ENCODE data around the gene SLC16A13.
A peak's percentile ranks its signal among the peaks of the same experiment; 100 is the strongest.
"Not testable (repeated sequence)": the region's sequence is repeated elsewhere in the genome, so short reads cannot be mapped to it uniquely, and the experiment has no call there.

Gene SLC16A13, protein sequence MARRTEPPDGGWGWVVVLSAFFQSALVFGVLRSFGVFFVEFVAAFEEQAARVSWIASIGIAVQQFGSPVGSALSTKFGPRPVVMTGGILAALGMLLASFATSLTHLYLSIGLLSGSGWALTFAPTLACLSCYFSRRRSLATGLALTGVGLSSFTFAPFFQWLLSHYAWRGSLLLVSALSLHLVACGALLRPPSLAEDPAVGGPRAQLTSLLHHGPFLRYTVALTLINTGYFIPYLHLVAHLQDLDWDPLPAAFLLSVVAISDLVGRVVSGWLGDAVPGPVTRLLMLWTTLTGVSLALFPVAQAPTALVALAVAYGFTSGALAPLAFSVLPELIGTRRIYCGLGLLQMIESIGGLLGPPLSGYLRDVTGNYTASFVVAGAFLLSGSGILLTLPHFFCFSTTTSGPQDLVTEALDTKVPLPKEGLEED

DNA sequence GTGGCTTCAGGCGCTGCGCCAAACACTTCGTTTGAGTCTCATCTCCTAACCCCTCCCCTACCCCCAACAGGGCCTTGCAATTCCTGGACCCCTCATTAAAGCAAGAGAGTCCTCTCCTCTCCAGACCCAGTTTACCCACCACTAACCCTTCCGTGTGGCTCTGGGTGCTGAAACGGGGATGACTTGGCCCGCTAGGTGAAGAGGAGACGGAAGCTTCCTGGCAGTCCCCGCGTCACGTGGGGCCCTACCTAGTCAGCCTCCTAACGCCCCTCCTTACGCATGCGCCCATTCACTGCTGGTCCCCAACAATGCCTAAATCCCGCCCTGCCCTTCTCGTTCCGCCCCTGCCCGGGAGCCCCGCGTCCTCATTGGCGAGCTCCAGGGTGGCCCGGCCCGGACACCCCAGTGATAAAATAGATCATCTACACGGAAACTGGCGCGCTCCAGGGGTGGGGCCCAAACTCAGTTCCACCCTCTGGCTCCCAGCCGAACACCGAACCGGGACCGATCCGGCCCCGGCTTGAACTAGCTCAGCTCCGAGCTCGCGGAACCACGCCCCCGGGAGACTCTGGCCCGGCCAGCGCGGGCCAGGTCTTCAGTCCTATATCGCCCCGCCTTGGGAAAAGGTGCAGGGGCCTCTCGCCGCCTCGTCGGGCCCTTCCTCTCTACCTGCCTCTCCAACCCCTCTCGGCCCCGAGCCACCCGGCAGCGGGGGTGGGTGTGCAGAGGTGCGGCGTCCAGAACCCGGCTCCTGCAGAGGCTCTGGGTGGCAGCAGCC is at the start of gene SLC16A13:
Gene SLC16A13, plus strand, starts transcription at position 425 of the 778 bp plus-strand sequence. CDS start 368 bp downstream, outside the sequence.
- H3K9me3 ChIP-seq (ENCODE audit: control insufficient read depth, insufficient read depth, low read length), result no peaks in the 10 kb centered on the region
- H3K4me1 ChIP-seq (ENCODE audit: insufficient read depth, low read length), result peaks cover 7% of the 10 kb centered on the region; the same call in 1 of the 2 replicates
- peak within 1 kb of the TSS; percentile 71 for H3K9ac ChIP-seq (ENCODE audit: low read depth, low read length)
- no peaks in the 10 kb centered on the region for H3K36me3 ChIP-seq (ENCODE audit: insufficient read depth, low read length)

DNA sequence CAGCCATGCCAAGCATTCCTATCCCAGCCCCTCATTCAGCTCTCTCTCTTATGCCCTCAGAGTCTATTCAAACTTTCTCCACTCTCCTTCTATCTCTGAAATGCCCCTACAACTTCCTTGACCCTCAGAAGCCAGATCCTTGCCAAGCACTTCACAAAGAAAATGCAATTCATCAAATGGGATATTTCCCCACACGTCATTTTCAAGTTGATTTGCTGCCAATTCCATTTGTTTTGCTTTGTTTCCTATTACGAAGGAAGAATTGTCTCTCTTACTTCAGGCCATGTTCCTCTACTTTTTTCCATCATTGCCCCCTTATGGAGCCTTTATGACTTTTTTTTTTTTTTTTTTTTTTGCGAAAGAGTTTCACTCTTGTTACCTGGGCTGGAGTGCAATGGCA is 49.1 kb upstream of the SLC16A13 start:
- Histone ChIP-seq H3K9ac (ENCODE audit: low read depth, low read length) (no peak overlapping the region), H3K36me3 (ENCODE audit: insufficient read depth, low read length) (no peaks in the 10 kb centered on the region; the same call in 1 of the 2 replicates), H3K4me1 (ENCODE audit: insufficient read depth, low read length) (no peaks in the 10 kb centered on the region), H3K9me3 (ENCODE audit: control insufficient read depth, insufficient read depth, low read length) (no peaks in the 10 kb centered on the region)

DNA sequence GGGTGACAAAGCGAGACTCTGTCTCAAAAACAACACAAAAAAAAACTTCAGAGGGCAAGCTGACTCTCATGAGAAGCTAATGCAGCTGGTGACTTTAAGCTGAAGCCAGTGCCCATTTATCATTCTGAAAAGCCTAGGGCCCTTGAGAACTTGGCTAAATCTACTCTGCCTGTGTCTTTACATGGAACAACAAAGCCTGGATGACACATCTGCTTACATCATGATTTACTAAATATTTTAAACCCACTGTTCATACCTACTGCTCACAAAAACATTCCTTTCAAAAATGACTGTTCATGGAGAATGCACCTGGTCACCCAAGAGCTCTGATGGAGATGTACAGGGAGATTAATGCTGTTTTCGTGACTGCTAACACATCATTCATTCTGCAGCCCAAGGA is 46.0 kb upstream of the SLC16A13 start:
- no peaks in the 10 kb centered on the region for H3K36me3 ChIP-seq (ENCODE audit: insufficient read depth, low read length)
- H3K4me1 ChIP-seq (ENCODE audit: insufficient read depth, low read length), result no peaks in the 10 kb centered on the region
- no peak overlapping the region for H3K9ac ChIP-seq (ENCODE audit: low read depth, low read length)
- no peaks in the 10 kb centered on the region for H3K9me3 ChIP-seq (ENCODE audit: control insufficient read depth, insufficient read depth, low read length)

DNA sequence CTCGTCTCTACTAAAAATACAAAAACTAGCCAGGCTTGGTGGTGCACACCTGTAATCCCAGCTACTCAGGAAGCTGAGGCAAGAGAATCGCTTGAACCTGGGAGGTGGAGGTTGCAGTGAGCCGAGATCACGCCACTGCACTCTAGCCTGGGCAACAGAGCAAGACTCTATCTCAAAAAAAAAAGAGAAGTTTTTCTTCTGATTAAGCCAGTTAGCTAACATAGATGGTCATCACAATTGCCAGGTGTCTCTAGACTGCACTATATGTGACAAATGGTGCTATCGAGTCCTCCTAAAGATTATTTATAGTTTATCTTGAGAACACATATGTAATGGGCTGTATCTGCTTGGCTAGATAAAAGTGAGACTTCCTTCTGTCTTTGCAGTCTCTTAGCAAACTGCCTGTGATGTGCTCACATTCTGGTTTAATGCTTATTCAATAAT is 42.2 kb upstream of the SLC16A13 start:
- not testable (repeated sequence) for H3K4me1 ChIP-seq (ENCODE audit: insufficient read depth, low read length); H3K9me3 ChIP-seq (ENCODE audit: control insufficient read depth, insufficient read depth, low read length); H3K9ac ChIP-seq (ENCODE audit: low read depth, low read length); H3K36me3 ChIP-seq (ENCODE audit: insufficient read depth, low read length)

DNA sequence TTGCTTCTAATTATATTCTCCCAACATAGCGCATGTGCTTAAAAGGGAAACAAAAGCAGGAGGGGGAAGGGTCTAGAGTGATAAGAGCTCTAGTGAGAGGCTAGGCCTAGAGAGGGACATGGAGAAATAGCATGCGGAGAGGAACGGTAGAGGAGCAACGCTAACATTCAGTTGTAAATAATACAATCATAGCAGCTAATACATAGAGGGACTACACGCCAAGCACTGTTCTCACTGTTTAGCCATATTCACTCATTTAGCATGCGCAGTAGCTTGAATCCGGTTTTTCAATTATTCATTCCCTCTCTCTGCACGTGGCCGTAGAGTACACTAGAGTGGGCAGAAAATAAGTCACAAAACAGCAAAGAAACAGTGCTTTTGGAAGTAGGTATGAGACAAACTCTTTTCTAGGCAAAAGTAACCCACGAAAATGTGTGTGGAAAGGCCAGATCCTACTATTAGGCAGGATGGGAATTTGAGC is 41.7 kb upstream of the SLC16A13 start:
- Histone ChIP-seq H3K4me1 (ENCODE audit: insufficient read depth, low read length) (no peaks in the 10 kb centered on the region), H3K9ac (ENCODE audit: low read depth, low read length) (no peak overlapping the region), H3K36me3 (ENCODE audit: insufficient read depth, low read length) (no peaks in the 10 kb centered on the region), H3K9me3 (ENCODE audit: control insufficient read depth, insufficient read depth, low read length) (no peaks in the 10 kb centered on the region)

DNA sequence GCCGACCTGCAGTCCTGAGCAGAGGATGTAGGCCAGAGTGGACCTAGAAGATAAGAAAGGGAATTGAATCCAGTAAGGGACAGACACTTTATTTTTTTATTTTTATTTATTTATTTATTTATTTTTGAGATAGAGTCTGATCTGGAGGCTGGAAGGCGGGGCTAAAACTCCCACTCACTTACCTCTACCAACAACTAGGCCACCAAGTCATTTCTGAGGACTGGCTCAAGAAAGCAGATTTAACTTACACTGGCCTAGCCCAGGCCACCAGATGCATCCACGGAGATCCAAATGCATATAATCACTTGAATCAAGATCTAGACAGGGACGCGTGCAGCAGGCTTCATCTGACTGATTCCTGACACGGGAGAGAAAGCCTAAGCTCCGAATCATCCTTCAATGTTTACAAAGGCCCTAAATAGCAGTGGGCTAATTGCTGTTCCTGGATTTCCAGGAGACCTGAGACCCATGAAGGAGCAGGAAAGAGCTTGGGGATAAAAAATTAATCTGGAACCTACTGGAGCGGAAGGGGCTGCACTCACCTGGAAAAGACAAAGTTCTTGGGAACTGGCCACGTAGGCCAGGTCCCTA is 41.1 kb upstream of the SLC16A13 start:
- Histone ChIP-seq H3K36me3 (ENCODE audit: insufficient read depth, low read length) (no peaks in the 10 kb centered on the region), H3K4me1 (ENCODE audit: insufficient read depth, low read length) (no peaks in the 10 kb centered on the region), H3K9me3 (ENCODE audit: control insufficient read depth, insufficient read depth, low read length) (no peaks in the 10 kb centered on the region), H3K9ac (ENCODE audit: low read depth, low read length) (peak overlapping the region; percentile 58; the same call in 1 of the 2 replicates)

DNA sequence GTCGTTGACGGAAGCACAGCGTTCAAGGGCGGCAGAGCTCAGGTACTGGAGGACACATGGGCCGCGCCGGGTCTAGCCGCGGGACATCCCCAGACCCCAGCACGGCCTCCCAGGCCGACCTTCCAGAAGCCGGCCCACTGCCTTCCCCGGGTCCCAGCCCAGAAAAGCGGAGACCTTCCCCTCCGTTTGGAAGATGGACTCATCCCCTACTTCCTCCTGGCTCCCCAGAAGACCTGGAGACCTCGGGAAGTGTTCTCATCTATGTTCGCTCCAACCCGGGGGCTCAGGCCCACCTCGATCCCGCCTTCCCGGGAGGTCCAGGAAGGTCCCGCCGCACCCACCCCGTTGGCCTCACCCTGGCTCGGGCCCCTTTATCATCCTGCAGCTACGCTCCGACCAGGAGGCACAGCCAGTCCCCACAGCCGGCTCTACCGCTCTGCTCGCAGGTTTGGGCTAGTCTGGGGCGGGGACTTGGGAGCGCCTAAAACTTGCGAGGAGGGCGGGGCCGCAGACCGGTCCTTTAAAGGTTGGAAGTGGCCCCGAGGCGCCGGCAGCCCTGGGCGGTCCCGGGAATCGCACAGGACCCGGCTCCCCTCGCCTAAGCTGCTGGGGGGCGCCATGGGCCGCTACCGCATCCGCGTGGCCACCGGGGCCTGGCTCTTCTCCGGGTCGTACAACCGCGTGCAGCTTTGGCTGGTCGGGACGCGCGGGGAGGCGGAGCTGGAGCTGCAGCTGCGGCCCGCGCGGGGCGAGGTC is 40.1 kb upstream of the SLC16A13 start, which contains the start of gene ALOX12:
Gene ALOX12, plus strand, starts transcription at position 550 of the 756 bp plus-strand sequence. Its CDS starts 69 bp downstream, at position 619.
- Histone ChIP-seq H3K36me3 (ENCODE audit: insufficient read depth, low read length) (peaks cover 3% of the 10 kb centered on the region; the same call in 1 of the 2 replicates), H3K9ac (ENCODE audit: low read depth, low read length) (peak within 1 kb of the TSS; percentile 58; the same call in 1 of the 2 replicates), H3K4me1 (ENCODE audit: insufficient read depth, low read length) (no peaks in the 10 kb centered on the region), H3K9me3 (ENCODE audit: control insufficient read depth, insufficient read depth, low read length) (no peaks in the 10 kb centered on the region)

DNA sequence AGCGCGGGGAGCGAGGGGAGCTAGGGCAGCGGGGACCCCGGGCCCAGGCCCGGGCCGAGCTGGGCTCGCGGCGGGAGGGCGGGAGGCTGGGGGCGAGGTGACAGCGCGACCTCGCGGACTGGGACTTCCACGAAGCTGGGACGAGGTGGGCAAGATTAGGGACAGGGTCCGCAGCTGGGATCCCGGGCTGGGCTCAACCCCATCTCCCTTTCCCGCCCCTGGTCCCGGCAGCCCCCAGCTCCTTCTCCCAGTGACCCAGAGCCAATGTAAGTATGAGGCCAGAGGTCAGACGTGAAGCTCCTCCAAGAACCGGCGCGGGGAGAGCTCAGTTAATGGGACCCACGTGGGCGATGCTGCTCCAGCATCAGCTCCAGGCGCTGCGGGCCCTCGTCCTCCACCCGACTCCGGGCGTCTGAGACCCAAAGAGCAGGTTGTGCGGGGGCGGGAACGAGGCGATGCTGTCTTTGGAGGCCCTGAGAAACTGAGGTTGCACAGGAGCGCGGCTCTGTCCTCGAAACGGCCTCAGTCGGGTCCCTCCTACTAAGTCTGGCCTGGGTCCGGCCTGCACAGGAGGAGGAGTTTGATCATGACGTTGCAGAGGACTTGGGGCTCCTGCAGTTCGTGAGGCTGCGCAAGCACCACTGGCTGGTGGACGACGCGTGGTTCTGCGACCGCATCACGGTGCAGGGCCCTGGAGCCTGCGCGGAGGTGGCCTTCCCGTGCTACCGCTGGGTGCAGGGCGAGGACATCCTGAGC is 39.4 kb upstream of the SLC16A13 start:
- H3K9ac ChIP-seq (ENCODE audit: low read depth, low read length), result peak overlapping the region; percentile 58; the same call in 1 of the 2 replicates
- H3K36me3 ChIP-seq (ENCODE audit: insufficient read depth, low read length), result peaks cover 3% of the 10 kb centered on the region
- no peaks in the 10 kb centered on the region for H3K9me3 ChIP-seq (ENCODE audit: control insufficient read depth, insufficient read depth, low read length)
- no peaks in the 10 kb centered on the region for H3K4me1 ChIP-seq (ENCODE audit: insufficient read depth, low read length)

DNA sequence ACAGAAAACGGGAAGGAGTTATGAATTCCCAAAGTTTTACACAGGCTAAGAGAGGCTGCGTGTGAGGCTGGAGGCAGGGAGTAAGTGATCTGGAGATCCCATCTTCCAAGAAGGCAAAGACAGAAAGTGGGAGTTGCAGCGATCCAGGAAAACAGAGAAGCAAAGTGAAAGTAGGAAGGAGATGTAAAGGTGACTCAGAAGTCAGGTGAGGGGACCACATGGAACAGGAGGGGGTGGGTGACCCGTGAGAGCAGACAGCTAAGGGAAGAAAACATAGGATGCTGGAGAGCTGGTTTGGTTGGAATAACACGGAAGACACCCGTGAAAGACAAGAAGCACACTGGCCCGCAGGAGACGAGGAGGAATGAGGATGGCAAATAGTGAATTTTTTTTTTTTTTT is 38.6 kb upstream of the SLC16A13 start:
- Histone ChIP-seq H3K4me1 (ENCODE audit: insufficient read depth, low read length) (no peaks in the 10 kb centered on the region), H3K9me3 (ENCODE audit: control insufficient read depth, insufficient read depth, low read length) (no peaks in the 10 kb centered on the region), H3K9ac (ENCODE audit: low read depth, low read length) (no peak overlapping the region), H3K36me3 (ENCODE audit: insufficient read depth, low read length) (peaks cover 3% of the 10 kb centered on the region)

DNA sequence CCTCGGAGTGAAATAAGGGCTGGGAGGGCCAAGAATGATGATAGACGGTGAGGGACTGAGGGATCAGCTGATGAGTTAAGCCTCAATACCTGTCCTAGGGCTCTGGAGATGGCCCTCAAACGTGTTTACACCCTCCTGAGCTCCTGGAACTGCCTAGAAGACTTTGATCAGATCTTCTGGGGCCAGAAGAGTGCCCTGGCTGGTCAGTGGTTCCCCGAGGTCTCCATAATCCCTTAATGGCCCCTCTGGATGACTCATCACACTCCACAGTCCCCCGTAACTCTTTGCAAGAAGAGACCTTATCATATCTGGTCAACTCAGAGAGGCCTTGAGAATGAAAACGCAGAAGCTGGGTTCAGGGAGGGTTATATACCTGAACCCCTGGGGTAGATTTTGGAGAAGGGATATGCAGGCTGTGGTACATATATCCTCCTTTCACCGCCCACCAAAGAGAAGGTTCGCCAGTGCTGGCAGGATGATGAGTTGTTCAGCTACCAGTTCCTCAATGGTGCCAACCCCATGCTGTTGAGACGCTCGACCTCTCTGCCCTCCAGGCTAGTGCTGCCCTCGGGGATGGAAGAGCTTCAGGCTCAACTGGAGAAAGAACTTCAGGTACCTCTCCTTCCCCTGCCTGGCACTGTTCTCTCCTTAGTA is 36.8 kb upstream of the SLC16A13 start:
- H3K36me3 ChIP-seq (ENCODE audit: insufficient read depth, low read length), result peaks cover 3% of the 10 kb centered on the region
- H3K4me1 ChIP-seq (ENCODE audit: insufficient read depth, low read length), result no peaks in the 10 kb centered on the region
- no peak overlapping the region for H3K9ac ChIP-seq (ENCODE audit: low read depth, low read length)
- no peaks in the 10 kb centered on the region for H3K9me3 ChIP-seq (ENCODE audit: control insufficient read depth, insufficient read depth, low read length)

DNA sequence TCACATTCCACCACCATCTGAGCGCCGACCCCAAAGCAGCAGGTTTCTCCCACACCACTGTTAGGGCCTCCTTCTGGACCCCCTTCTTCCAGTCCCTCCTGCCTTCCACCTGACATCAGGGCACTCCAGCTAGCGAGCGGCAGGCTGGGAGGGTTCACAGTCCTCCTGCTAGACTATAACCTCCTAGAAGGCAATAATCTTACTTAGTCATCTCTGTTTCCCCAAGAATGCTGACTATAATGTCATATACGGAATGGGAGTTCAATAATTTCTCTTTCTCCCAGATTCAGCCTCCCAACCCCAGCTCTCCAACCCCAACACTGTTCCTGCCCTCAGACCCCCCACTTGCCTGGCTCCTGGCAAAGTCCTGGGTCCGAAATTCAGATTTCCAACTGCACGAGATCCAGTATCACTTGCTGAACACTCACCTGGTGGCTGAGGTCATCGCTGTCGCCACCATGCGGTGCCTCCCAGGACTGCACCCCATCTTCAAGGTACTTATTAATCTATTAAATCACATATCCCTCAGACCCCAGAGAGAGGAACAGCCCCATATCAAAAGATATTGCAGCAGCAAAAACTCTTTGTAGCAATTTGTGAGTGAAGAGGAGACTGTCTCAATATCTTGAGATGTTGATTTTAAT is 34.4 kb upstream of the SLC16A13 start:
- Histone ChIP-seq H3K36me3 (ENCODE audit: insufficient read depth, low read length) (peaks cover 3% of the 10 kb centered on the region), H3K9ac (ENCODE audit: low read depth, low read length) (no peak overlapping the region)

DNA sequence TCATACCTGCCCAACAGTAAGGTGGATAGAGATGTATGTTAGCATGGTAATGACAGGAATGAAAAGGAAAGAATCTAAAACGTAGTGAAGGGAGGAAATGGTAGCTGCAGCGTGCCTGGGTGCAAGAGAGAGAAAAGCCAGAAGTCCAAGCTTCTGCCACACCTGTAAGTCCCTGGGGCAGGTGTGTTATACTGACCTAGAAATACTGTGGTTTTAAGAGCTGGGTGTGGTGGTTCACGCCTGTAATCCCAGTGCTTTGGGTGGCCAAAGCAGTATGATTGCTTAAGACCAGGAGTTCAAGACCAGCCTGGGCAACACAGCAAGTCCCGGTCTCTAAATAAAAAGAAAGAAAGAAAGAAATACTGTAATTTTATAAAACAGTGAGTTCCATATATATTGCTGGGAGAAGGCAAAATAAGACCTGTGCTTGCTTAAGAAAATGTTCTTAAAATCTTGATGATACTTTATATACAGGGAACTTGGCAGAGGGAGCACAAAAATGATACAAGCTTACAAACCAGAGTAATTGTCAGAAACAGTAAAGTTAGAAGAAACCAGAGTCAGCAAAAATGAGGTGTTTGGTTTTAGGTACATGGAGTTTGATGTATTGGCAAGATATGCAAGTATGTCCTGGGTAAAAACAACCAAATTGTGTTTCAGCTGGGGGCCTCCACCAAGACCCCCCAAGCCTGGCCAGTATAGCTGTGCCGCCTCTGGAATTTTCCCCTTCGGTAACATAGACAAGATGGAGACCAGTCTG is 33.3 kb upstream of the SLC16A13 start:
- Histone ChIP-seq H3K4me1 (ENCODE audit: insufficient read depth, low read length) (no peaks in the 10 kb centered on the region), H3K36me3 (ENCODE audit: insufficient read depth, low read length) (peaks cover 3% of the 10 kb centered on the region), H3K9me3 (ENCODE audit: control insufficient read depth, insufficient read depth, low read length) (no peaks in the 10 kb centered on the region), H3K9ac (ENCODE audit: low read depth, low read length) (no peak overlapping the region)

More for the DNA sequence above, 34.4 kb upstream of the SLC16A13 start:
- H3K9me3 ChIP-seq (ENCODE audit: control insufficient read depth, insufficient read depth, low read length), result no peaks in the 10 kb centered on the region
- H3K4me1 ChIP-seq (ENCODE audit: insufficient read depth, low read length), result no peaks in the 10 kb centered on the region

Data from ES-I3 (cell line).